ENCODE data around the gene NDUFB6. TPM values are rescaled to one million over a fixed set of nuclear protein-coding genes. Genes with fewer than 3 reads are reported as not detected.

Gene NDUFB6
- total RNA-seq, 1 experiment from 2014 or later = 60.2 TPM

DNA sequence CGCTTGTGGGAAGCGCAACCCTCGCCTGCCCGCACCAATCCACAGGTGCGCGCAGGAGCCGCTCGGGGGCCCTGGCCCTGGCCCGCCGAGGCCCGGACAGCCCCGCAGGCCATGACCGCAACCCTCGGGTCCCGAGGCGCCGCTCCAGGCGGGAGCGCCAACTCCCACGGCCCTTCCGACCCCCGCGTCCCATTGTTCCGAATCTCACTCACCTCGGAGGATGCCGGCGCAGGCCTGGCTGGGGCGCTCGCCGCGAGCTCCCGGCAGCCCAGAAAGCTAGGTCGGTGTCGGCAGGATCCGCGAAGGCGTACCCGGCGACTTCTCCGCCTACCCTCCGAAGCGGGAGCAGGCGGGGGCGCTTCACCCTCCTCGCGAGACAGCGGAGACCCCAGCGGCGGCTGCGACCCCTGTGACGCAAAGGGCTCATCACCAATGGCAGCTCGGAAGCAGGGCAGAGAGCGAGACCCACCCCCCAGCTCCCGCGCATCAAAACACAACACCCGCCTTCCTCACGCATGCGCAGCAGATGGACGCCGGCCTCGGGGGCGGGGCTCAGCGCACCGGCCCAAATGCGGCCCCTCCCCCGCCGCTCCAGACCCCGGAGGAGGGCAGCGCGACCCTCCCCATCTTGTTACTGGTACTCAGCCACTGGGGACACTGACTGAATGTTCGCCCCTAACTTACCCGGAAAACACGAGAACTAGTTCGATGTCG lies 22.2 kb downstream of the NDUFB6 start:
- no peak overlapping the region for H2AFZ ChIP-seq (ENCODE audit: low read length)
- H3K27me3 ChIP-seq (ENCODE audit: insufficient read depth, low read length) = no peaks in the 10 kb centered on the region
- no peak overlapping the region for H4K8ac ChIP-seq (replicated peaks; ENCODE audit: insufficient read length, low read depth, low read length)
- no peaks in the 10 kb centered on the region for H3K9me3 ChIP-seq (ENCODE audit: control insufficient read depth, low read depth, low read length)
- no peak overlapping the region for H3K56ac ChIP-seq (ENCODE audit: insufficient read length, low read depth, low read length)
- H2BK12ac ChIP-seq (ENCODE audit: insufficient read length, low read depth, low read length) = no peak overlapping the region
- no peak overlapping the region for H4K91ac ChIP-seq (ENCODE audit: insufficient read length, low read depth, low read length)
- no peak overlapping the region for H2BK20ac ChIP-seq (ENCODE audit: low read depth, low read length, poor library complexity, severe bottlenecking)
- H3K9me3 Mint-ChIP-seq = no peaks in the 10 kb centered on the region; a peak in 1 of 5 replicates
- H2BK5ac ChIP-seq (ENCODE audit: insufficient read length, low read length) = no peak overlapping the region
- peaks cover 17 to 32% (median 30%) of the 10 kb centered on the region in 3 experiments for H3K36me3 Mint-ChIP-seq (ENCODE audit: insufficient read depth in 1 of 3, low read depth in 3 of 3)
- no peaks in the 10 kb centered on the region for H3K79me1 ChIP-seq (ENCODE audit: insufficient read depth, low read depth, low read length, poor library complexity, severe bottlenecking)
- H2BK120ac ChIP-seq (ENCODE audit: low read depth, low read length, poor library complexity, severe bottlenecking) = no peak overlapping the region
- H3T11ph ChIP-seq (ENCODE audit: low read length) = no peak overlapping the region
- H3K4me1 ChIP-seq (ENCODE audit: insufficient read depth, low read length) = no peaks in the 10 kb centered on the region; the same call in 1 of the 2 replicates
- no peak overlapping the region for H4K5ac ChIP-seq (ENCODE audit: insufficient read length, low read depth, low read length)
- peak overlapping the region; percentile 8; the same call in 1 of the 2 replicates for H3K4ac ChIP-seq (ENCODE audit: low read depth, low read length)
- no peaks in the 10 kb centered on the region for H4K20me1 ChIP-seq (ENCODE audit: control insufficient read depth, insufficient read depth, insufficient read length)
- peak overlapping the region; percentile 94 for H3K9ac ChIP-seq (ENCODE audit: extremely low read depth, insufficient read length, low read length)
- H3K23me2 ChIP-seq (ENCODE audit: insufficient read length, low read depth, low read length, poor library complexity, severe bottlenecking) = no peaks in the 10 kb centered on the region
- peak overlapping the region; percentile 94 for H3K4me2 ChIP-seq (ENCODE audit: insufficient read depth, insufficient read length, low read length)
- TF ChIP-seq, protein P1, sequence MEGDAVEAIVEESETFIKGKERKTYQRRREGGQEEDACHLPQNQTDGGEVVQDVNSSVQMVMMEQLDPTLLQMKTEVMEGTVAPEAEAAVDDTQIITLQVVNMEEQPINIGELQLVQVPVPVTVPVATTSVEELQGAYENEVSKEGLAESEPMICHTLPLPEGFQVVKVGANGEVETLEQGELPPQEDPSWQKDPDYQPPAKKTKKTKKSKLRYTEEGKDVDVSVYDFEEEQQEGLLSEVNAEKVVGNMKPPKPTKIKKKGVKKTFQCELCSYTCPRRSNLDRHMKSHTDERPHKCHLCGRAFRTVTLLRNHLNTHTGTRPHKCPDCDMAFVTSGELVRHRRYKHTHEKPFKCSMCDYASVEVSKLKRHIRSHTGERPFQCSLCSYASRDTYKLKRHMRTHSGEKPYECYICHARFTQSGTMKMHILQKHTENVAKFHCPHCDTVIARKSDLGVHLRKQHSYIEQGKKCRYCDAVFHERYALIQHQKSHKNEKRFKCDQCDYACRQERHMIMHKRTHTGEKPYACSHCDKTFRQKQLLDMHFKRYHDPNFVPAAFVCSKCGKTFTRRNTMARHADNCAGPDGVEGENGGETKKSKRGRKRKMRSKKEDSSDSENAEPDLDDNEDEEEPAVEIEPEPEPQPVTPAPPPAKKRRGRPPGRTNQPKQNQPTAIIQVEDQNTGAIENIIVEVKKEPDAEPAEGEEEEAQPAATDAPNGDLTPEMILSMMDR (conservative IDR thresholded peaks at IDR 0.05) = no peak; the same call in 2 of the 3 replicates
- no peak overlapping the region for H3K23ac ChIP-seq (ENCODE audit: insufficient read length, low read depth, low read length)
- peaks cover 31% of the 10 kb centered on the region for H3K79me2 ChIP-seq (ENCODE audit: insufficient read depth, low read length)
- peak; percentile 99 for DNase-seq
- no peaks in the 10 kb centered on the region; the same call in 1 of the 2 replicates for H3K27me3 Mint-ChIP-seq (ENCODE audit: low read depth)
- no CpG with 5 or more reads among the region's 75 CpGs for WGBS (ENCODE audit: extremely low coverage, insufficient read length, low lambda C conversion rate)
- H3K18ac ChIP-seq (ENCODE audit: insufficient read length, low read depth, low read length) = peak overlapping the region; percentile 52
- H3K27ac Mint-ChIP-seq = peak overlapping the region; percentile 97 to 100 (median 99)
- H2AK5ac ChIP-seq (ENCODE audit: insufficient read length, low read length) = no peak overlapping the region
- no peak overlapping the region for H2BK15ac ChIP-seq (ENCODE audit: low read depth, low read length)
- H3K4me1 Mint-ChIP-seq = peaks cover 14 to 28% of the 10 kb centered on the region in 2 experiments
- H3K4me3 Mint-ChIP-seq = peak overlapping the region; percentile 87 to 97
- peak overlapping the region; percentile 55 for H3K27ac ChIP-seq (ENCODE audit: insufficient read length, low read depth, low read length)
- peak overlapping the region; percentile 55 for H3K14ac ChIP-seq (ENCODE audit: insufficient read depth, low read length)

All from H9 (cell line).